Right cardiac atrium (tissue), 5 donors: Measurements from ENCODE around the gene UBE2F. TPM values are rescaled to one million over a fixed set of nuclear protein-coding genes. Genes with fewer than 3 reads are reported as not detected.

Source experiments
- ATAC-seq, 2 donors: fragments of 200-7000 bp; cut with Tn5 transposase; one replicate each; pipeline versions ENCODE4 v1.8.0 to v1.9.1; 2020; ENCODE audit warnings: moderate library complexity in 2 of 2, mild to moderate bottlenecking in 1 of 2
- DNase-seq, 3 donors: peaks; one replicate each; pipeline ENCODE4 v3.0.0-alpha.2; 2020
- H3K27ac ChIP-seq: one replicate; pipeline ENCODE4 v1.5.1; 2013; ENCODE audit warnings: mild to moderate bottlenecking, low read length, control low read depth, moderate library complexity
- H3K27me3 ChIP-seq: one replicate; pipeline ENCODE4 v1.6.1; 2013; ENCODE audit not compliant: control insufficient read depth, insufficient read depth
- H3K4me1 ChIP-seq: one replicate; pipeline ENCODE4 v1.6.1; 2013; ENCODE audit warnings: low read length; ENCODE audit not compliant: control insufficient read depth, insufficient read depth
- H3K4me3 ChIP-seq: one replicate; pipeline ENCODE4 v1.5.1; 2013; ENCODE audit warnings: low read length, control low read depth
- H3K9me3 ChIP-seq: one replicate; pipeline ENCODE4 v1.6.1; 2013; ENCODE audit warnings: low read length; ENCODE audit not compliant: control insufficient read depth
- WGBS: extraction: QIAGEN DNeasy Blood & Tissue Kit; methylation state at CpG from one replicate; pipeline ENCODE4 v1.1.7; 2013; 5-methylcytosine and 5-hydroxymethylcytosine counted together
- intact Hi-C, 4 donors: fragments of 100-400 bp; cut with DNase I; formaldehyde crosslinking; loops; one replicate each; pipeline versions ENCODE4 v1.11.0 to v1.14.0; 2022 to 2023
- polyA plus RNA-seq: library from polyadenylated mRNA; stranded (reverse); fragments of 200-250 nt; gene quantifications from one replicate; pipeline ENCODE4 v1.2.3, GENCODE V29; 2013
- total RNA-seq, 4 donors: library from RNA; stranded (reverse); fragmentation: NEBNext Ultra II Directional; extraction: Animal tissue kit (Norgen Biotek cat#: 25700); gene quantifications; one replicate each; pipeline ENCODE4 v1.2.1, GENCODE V29; 2021
- donor health status: healthy with polysubstance abuse.
- donor health status: DM: no; HTN: yes; CAD: no.
- donor health status: DM: no; HTN: no; CAD: no.
- donor health status: DM: no; HTN: yes; CAD: no; lungs with severe emphysema.
- donor health status: DM: yes; HTN: yes; CAD: no.

The UBE2F gene
- total and polyA plus RNA-seq, 5 donors, result 95.9 to 118 (median 106) TPM

- DNase-seq (no peak), ATAC-seq (peak; percentile 40 to 87)
- Histone ChIP-seq H3K4me3 (no peak overlapping the region), H3K27me3 (no peaks in the 10 kb centered on the region), H3K9me3 (no peaks in the 10 kb centered on the region), H3K27ac (no peak overlapping the region), H3K4me1 (no peaks in the 10 kb centered on the region)
- 73% methylated on average over 4 of the region's 4 CpGs for WGBS
- intact Hi-C loops, result no loop called here
Observed at GRCh38 chr2:237998530-237998929, 31.7 kb downstream of the UBE2F start.

GRCh38 chr2:238003234-238004031 is 36.6 kb downstream of the UBE2F start:
- no peaks in the 10 kb centered on the region for H3K27me3 ChIP-seq
- intact Hi-C loops, result no loop called here
- no peak overlapping the region for H3K27ac ChIP-seq
- H3K4me1 ChIP-seq, result no peaks in the 10 kb centered on the region
- H3K9me3 ChIP-seq, result no peaks in the 10 kb centered on the region
- no peak for ATAC-seq
- H3K4me3 ChIP-seq, result no peak overlapping the region
- DNase-seq, result no peak
- 90% methylated on average over 7 of the region's 7 CpGs for WGBS

- no peak for DNase-seq
- intact Hi-C loops, result no loop called here
- no peaks in the 10 kb centered on the region for H3K27me3 ChIP-seq
- H3K4me1 ChIP-seq, result no peaks in the 10 kb centered on the region
- 94% methylated on average over 3 of the region's 3 CpGs for WGBS
- no peak for ATAC-seq
- H3K4me3 ChIP-seq, result no peak overlapping the region
- no peak overlapping the region for H3K27ac ChIP-seq
- no peaks in the 10 kb centered on the region for H3K9me3 ChIP-seq
Observed at GRCh38 chr2:238004077-238004830, 37.4 kb downstream of the UBE2F start.

GRCh38 chr2:238005528-238005927 is 38.7 kb downstream of the UBE2F start:
- intact Hi-C loops, result no loop called here
- Histone ChIP-seq H3K27me3 (no peaks in the 10 kb centered on the region), H3K27ac (no peak overlapping the region), H3K4me1 (no peaks in the 10 kb centered on the region), H3K9me3 (no peaks in the 10 kb centered on the region), H3K4me3 (no peak overlapping the region)
- no peak for ATAC-seq
- WGBS, result 64% methylated on average over 1 of the region's 1 CpG
- DNase-seq, result no peak

- Histone ChIP-seq H3K27me3 (no peaks in the 10 kb centered on the region), H3K27ac (no peak overlapping the region), H3K9me3 (no peaks in the 10 kb centered on the region), H3K4me1 (peaks cover 4% of the 10 kb centered on the region), H3K4me3 (no peak overlapping the region)
- intact Hi-C loops, result no loop called here
- DNase-seq (no peak), ATAC-seq (no peak)
Observed at GRCh38 chr2:238006510-238006909, 39.7 kb downstream of the UBE2F start.

- H3K27me3 ChIP-seq, result no peaks in the 10 kb centered on the region
- no peak overlapping the region for H3K4me3 ChIP-seq
- H3K9me3 ChIP-seq, result no peaks in the 10 kb centered on the region
- ATAC-seq (no peak), DNase-seq (no peak)
- H3K4me1 ChIP-seq, result peaks cover 4% of the 10 kb centered on the region
- WGBS, result 99% methylated on average over 6 of the region's 6 CpGs
- intact Hi-C loops, result no loop called here
- no peak overlapping the region for H3K27ac ChIP-seq
Observed at GRCh38 chr2:238007924-238008323, 41.1 kb downstream of the UBE2F start.

GRCh38 chr2:238009563-238009962 is 42.7 kb downstream of the UBE2F start:
- no peaks in the 10 kb centered on the region for H3K9me3 ChIP-seq
- no peaks in the 10 kb centered on the region for H3K27me3 ChIP-seq
- H3K4me1 ChIP-seq, result peaks cover 4% of the 10 kb centered on the region
- ATAC-seq, result no peak
- WGBS, result 88% methylated on average over 2 of the region's 2 CpGs
- H3K4me3 ChIP-seq, result no peak overlapping the region
- intact Hi-C loops, result no loop called here
- DNase-seq, result no peak
- H3K27ac ChIP-seq, result no peak overlapping the region

- ATAC-seq, result peak; percentile 77 to 88
- 78% methylated on average over 1 of the region's 1 CpG for WGBS
- Histone ChIP-seq H3K4me1 (peaks cover 4% of the 10 kb centered on the region), H3K27me3 (no peaks in the 10 kb centered on the region), H3K4me3 (no peak overlapping the region), H3K27ac (peak overlapping the region; percentile 80), H3K9me3 (no peaks in the 10 kb centered on the region)
- intact Hi-C loops, result no loop called here
- DNase-seq, result no peak
Observed at GRCh38 chr2:238010572-238010971, 43.8 kb downstream of the UBE2F start.

- peaks cover 4% of the 10 kb centered on the region for H3K4me1 ChIP-seq
- no peak for DNase-seq
- ATAC-seq, result no peak
- no peaks in the 10 kb centered on the region for H3K9me3 ChIP-seq
- intact Hi-C loops, result no loop called here
- no peak overlapping the region for H3K27ac ChIP-seq
- no peaks in the 10 kb centered on the region for H3K27me3 ChIP-seq
- 94% methylated on average over 7 of the region's 7 CpGs for WGBS
- H3K4me3 ChIP-seq, result no peak overlapping the region
Observed at GRCh38 chr2:238013806-238014205, 47.0 kb downstream of the UBE2F start.

- 70% methylated on average over 4 of the region's 4 CpGs for WGBS
- no peak for DNase-seq
- no peak overlapping the region for H3K4me3 ChIP-seq
- no peak overlapping the region for H3K27ac ChIP-seq
- intact Hi-C loops, result no loop called here
- H3K9me3 ChIP-seq, result no peaks in the 10 kb centered on the region
- H3K4me1 ChIP-seq, result peaks cover 4% of the 10 kb centered on the region
- H3K27me3 ChIP-seq, result no peaks in the 10 kb centered on the region
- ATAC-seq, result no peak
Observed at GRCh38 chr2:238015705-238016104, 48.9 kb downstream of the UBE2F start.

- intact Hi-C loops, result no loop called here
- ATAC-seq, result peak in 1 of 2 donors; percentile 49
- no peak overlapping the region for H3K27ac ChIP-seq
- DNase-seq, result no peak
- H3K4me3 ChIP-seq, result no peak overlapping the region
- H3K9me3 ChIP-seq, result no peaks in the 10 kb centered on the region
- WGBS, result 84% methylated on average over 8 of the region's 8 CpGs
- H3K27me3 ChIP-seq, result no peaks in the 10 kb centered on the region
- no peaks in the 10 kb centered on the region for H3K4me1 ChIP-seq
Observed at GRCh38 chr2:238016526-238016925, 49.7 kb downstream of the UBE2F start.
